Neuronal stem cell (in vitro differentiated cells): ENCODE results near the gene RGS5.
"Not testable (repeated sequence)": the region's sequence is repeated elsewhere in the genome, so short reads cannot be mapped to it uniquely, and the experiment has no call there.

ENCODE experiments used
- DNase-seq: peaks from one replicate; pipeline ENCODE4 v3.0.0-alpha.2; 2013; ENCODE audit warnings: low spot score
- H2AFZ ChIP-seq: one replicate; pipeline ENCODE4 v1.6.1; 2013; ENCODE audit warnings: mild to moderate bottlenecking, low read length, inconsistent platforms
- H2AK5ac ChIP-seq: 2 replicates; pipeline ENCODE4 v1.6.1; 2013; ENCODE audit warnings: low read depth, mild to moderate bottlenecking, inconsistent platforms, low read length, moderate library complexity, mixed read lengths
- H2BK120ac ChIP-seq: 2 replicates; pipeline ENCODE4 v1.6.1; 2013; ENCODE audit warnings: low read depth, mild to moderate bottlenecking, inconsistent platforms, low read length, moderate library complexity, mixed read lengths
- H2BK12ac ChIP-seq: one replicate; pipeline ENCODE4 v1.6.1; 2013; ENCODE audit warnings: low read length, inconsistent platforms
- H2BK15ac ChIP-seq: 2 replicates; pipeline ENCODE4 v1.6.1; 2013; ENCODE audit warnings: mild to moderate bottlenecking, low read length, inconsistent platforms, mixed read lengths
- H2BK5ac ChIP-seq: one replicate; pipeline ENCODE4 v1.6.1; 2013; ENCODE audit warnings: inconsistent platforms, mild to moderate bottlenecking, low read length, moderate library complexity
- H3K14ac ChIP-seq: one replicate; pipeline ENCODE4 v1.6.1; 2013; ENCODE audit warnings: low read length, inconsistent platforms
- H3K18ac ChIP-seq: 2 replicates; pipeline ENCODE4 v1.6.1; 2013; ENCODE audit warnings: low read length, inconsistent platforms
- H3K23ac ChIP-seq: 2 replicates; pipeline ENCODE4 v1.6.1; 2013; ENCODE audit warnings: low read depth, mild to moderate bottlenecking, mixed read lengths, low read length, inconsistent platforms; ENCODE audit not compliant: poor library complexity
- H3K27ac ChIP-seq: replicated peaks from 3 replicates; pipeline ENCODE4 v1.5.1; 2013; ENCODE audit warnings: low read length, inconsistent platforms
- H3K27me3 ChIP-seq, 3 experiments: 2 replicates each; pipeline ENCODE4 v1.6.1; 2013; ENCODE audit warnings: low read length in 3 of 3, mild to moderate bottlenecking in 2 of 3, inconsistent platforms in 1 of 3, low read depth in 1 of 3, mixed read lengths in 1 of 3, moderate library complexity in 1 of 3; ENCODE audit not compliant: control insufficient read depth in 3 of 3, insufficient read depth in 3 of 3
- H3K36me3 ChIP-seq, 2 donors: replicated peaks in 1 of 2; 2 replicates each; pipeline ENCODE4 v1.6.1; 2013; ENCODE audit warnings: low read length in 2 of 2; ENCODE audit not compliant: control insufficient read depth in 2 of 2, insufficient read depth in 2 of 2
- H3K4ac ChIP-seq: 2 replicates; pipeline ENCODE4 v1.6.1; 2013; ENCODE audit warnings: inconsistent platforms, mild to moderate bottlenecking, low read length, moderate library complexity
- H3K4me1 ChIP-seq, 2 donors: 1 replicate in 1 of 2; 2 replicates in 1 of 2; pipeline ENCODE4 v1.6.1; 2013; ENCODE audit warnings: low read length in 2 of 2, low read depth in 1 of 2; ENCODE audit not compliant: control insufficient read depth in 2 of 2, insufficient read depth in 1 of 2
- H3K4me2 ChIP-seq: one replicate; pipeline ENCODE4 v1.6.1; 2013; ENCODE audit warnings: mild to moderate bottlenecking, low read length, inconsistent platforms; ENCODE audit not compliant: insufficient read depth, poor library complexity, severe bottlenecking
- H3K4me3 ChIP-seq, 2 donors: 2 replicates each; pipeline ENCODE4 v1.5.1; 2013; ENCODE audit warnings: low read length in 2 of 2, mild to moderate bottlenecking in 2 of 2, inconsistent platforms in 1 of 2, moderate library complexity in 1 of 2
- H3K79me1 ChIP-seq: one replicate; pipeline ENCODE4 v1.6.1; 2013; ENCODE audit warnings: low read depth, mild to moderate bottlenecking, inconsistent platforms, low read length, moderate library complexity
- H3K9ac ChIP-seq: one replicate; pipeline ENCODE4 v1.6.1; 2013; ENCODE audit warnings: mild to moderate bottlenecking, low read depth, low read length, inconsistent platforms; ENCODE audit not compliant: poor library complexity
- H3K9me3 ChIP-seq, 2 donors: replicated peaks in 1 of 2; 2 replicates each; pipeline versions ENCODE3 to v1.6.1; 2013; ENCODE audit warnings: low read length in 2 of 2, mild to moderate bottlenecking in 2 of 2, inconsistent platforms in 1 of 2, low read depth in 1 of 2, mixed read lengths in 1 of 2, moderate library complexity in 1 of 2; ENCODE audit not compliant: control insufficient read depth in 2 of 2, insufficient read depth in 1 of 2
- H4K8ac ChIP-seq: one replicate; pipeline ENCODE4 v1.6.1; 2013; ENCODE audit warnings: low read depth, mild to moderate bottlenecking, inconsistent platforms, low read length, moderate library complexity
- H4K91ac ChIP-seq: one replicate; pipeline ENCODE4 v1.6.1; 2013; ENCODE audit warnings: low read length, low read depth, mild to moderate bottlenecking, inconsistent platforms; ENCODE audit not compliant: poor library complexity
- WGBS, 2 donors: extraction: QIAGEN DNeasy Blood & Tissue Kit; methylation state at CpG; one replicate each; pipeline ENCODE4 v1.1.7; 2013; ENCODE audit warnings: missing lambda C conversion rate in 2 of 2, mixed read lengths in 1 of 2; ENCODE audit not compliant: insufficient read length in 2 of 2, insufficient replicate concordance in 1 of 2; ENCODE audit errors: extremely low coverage in 2 of 2; 5-methylcytosine and 5-hydroxymethylcytosine counted together

RGS5 gene

GRCh38 chr1:163241746-163242145, 39.0 kb upstream of the RGS5 start:
- H3K9ac ChIP-seq, result no peak overlapping the region
- WGBS, 2 donors, result no CpG with 5 or more reads among the region's 3 CpGs

DNA sequence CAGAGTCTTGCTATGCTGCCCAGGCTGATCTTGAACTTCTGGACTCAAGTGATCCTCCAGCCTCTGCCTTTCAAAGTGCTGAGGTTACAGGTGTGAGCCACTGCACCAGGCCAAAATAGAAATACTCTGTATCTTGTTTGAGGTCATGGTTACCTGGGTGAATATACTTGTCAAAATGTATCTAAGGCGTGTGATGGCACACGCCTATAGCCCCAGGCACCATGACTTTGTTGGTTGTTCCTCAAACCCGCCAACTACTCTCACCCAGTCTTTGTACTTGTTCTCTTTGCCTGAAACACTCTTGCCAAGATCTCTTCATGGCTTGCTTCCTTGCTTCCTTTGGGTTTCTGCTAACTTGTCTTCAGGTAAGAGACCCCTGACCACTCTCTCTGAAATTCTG, 38.0 kb upstream of the RGS5 start:
- Histone ChIP-seq H3K4ac (no peak overlapping the region), H3K23ac (no peak overlapping the region), H2AFZ (no peak overlapping the region), H3K9me3 (no peaks in the 10 kb centered on the region), H3K18ac (no peak overlapping the region), H2BK12ac (no peak overlapping the region), H3K4me1 (no peaks in the 10 kb centered on the region), H3K14ac (no peak overlapping the region), H3K27me3 (no peaks in the 10 kb centered on the region), H3K9ac (no peak overlapping the region), H2AK5ac (no peak overlapping the region), H3K4me2 (no peak overlapping the region), H2BK15ac (no peak overlapping the region), H3K36me3 (no peaks in the 10 kb centered on the region), H4K8ac (no peak overlapping the region), H3K27ac (no peak overlapping the region), H2BK5ac (no peak overlapping the region), H4K91ac (no peak overlapping the region), H3K4me3 (no peak overlapping the region), H3K79me1 (no peaks in the 10 kb centered on the region), H2BK120ac (no peak overlapping the region)
- WGBS, 2 donors, result no CpG with 5 or more reads among the region's 3 CpGs
- no peak for DNase-seq

More at GRCh38 chr1:163241746-163242145, 39.0 kb upstream of the RGS5 start:
- Histone ChIP-seq H2AK5ac (no peak overlapping the region), H2BK120ac (no peak overlapping the region), H3K18ac (no peak overlapping the region), H4K8ac (no peak overlapping the region), H3K27ac (no peak overlapping the region), H3K9me3 (no peaks in the 10 kb centered on the region), H3K79me1 (no peaks in the 10 kb centered on the region), H3K14ac (no peak overlapping the region), H2BK12ac (no peak overlapping the region), H3K27me3 (no peaks in the 10 kb centered on the region), H2BK5ac (no peak overlapping the region), H4K91ac (no peak overlapping the region), H2BK15ac (no peak overlapping the region), H3K4me3 (no peak overlapping the region), H3K23ac (no peak overlapping the region), H3K4me1 (no peaks in the 10 kb centered on the region), H3K4me2 (no peak overlapping the region), H3K4ac (no peak overlapping the region), H2AFZ (no peak overlapping the region), H3K36me3 (no peaks in the 10 kb centered on the region)
- DNase-seq, result no peak

DNA sequence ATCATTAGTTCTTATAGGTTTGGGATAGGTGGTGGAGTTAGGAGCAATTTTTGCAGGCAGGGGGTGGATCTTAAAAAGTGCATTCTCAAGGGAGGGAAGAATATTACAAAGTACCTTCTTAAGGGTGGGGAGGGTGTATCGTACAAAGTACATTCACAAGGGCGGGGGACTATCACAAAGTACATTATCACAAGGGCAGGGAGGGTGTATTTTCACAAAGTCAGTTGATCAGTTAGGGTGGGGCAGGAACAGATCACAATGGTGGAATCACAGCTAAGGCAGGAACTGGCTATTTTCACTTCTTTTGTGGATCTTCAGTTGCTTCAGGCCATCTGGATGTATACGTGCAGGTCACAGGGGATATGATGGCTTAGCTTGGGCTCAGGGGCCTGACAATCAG, 30.9 kb upstream of the RGS5 start:
- DNase-seq, H3K4me3 ChIP-seq, H4K91ac ChIP-seq, H3K27ac ChIP-seq, H4K8ac ChIP-seq, H3K23ac ChIP-seq, H2AFZ ChIP-seq, H3K4me1 ChIP-seq, H3K27me3 ChIP-seq, H2BK12ac ChIP-seq, H3K4me2 ChIP-seq, H3K79me1 ChIP-seq, H2BK15ac ChIP-seq, H3K9ac ChIP-seq, H3K4ac ChIP-seq, H2BK120ac ChIP-seq, H3K36me3 ChIP-seq, H3K18ac ChIP-seq, H2BK5ac ChIP-seq, H2AK5ac ChIP-seq, H3K14ac ChIP-seq, H3K9me3 ChIP-seq: not testable (repeated sequence)
- no CpG with 5 or more reads among the region's 3 CpGs for WGBS, 2 donors

- Histone ChIP-seq H3K9me3 (no peaks in the 10 kb centered on the region), H3K18ac (no peak overlapping the region), H3K14ac (no peak overlapping the region), H3K4me1 (no peaks in the 10 kb centered on the region), H2AFZ (no peak overlapping the region), H2BK12ac (no peak overlapping the region), H3K23ac (no peak overlapping the region), H2BK5ac (no peak overlapping the region), H3K36me3 (no peaks in the 10 kb centered on the region), H3K27me3 (no peaks in the 10 kb centered on the region), H2BK15ac (no peak overlapping the region), H4K91ac (no peak overlapping the region), H3K79me1 (no peaks in the 10 kb centered on the region), H3K27ac (no peak overlapping the region), H3K4ac (no peak overlapping the region), H2BK120ac (no peak overlapping the region), H3K9ac (no peak overlapping the region), H3K4me3 (no peak overlapping the region), H4K8ac (no peak overlapping the region), H3K4me2 (no peak overlapping the region), H2AK5ac (no peak overlapping the region)
- no CpG with 5 or more reads among the region's 2 CpGs for WGBS, 2 donors
- DNase-seq, result no peak
Measured at GRCh38 chr1:163231385-163231784, 28.7 kb upstream of the RGS5 start.
